ENCODE measurements around the gene ANO3. TPM values are rescaled to one million over a fixed set of nuclear protein-coding genes. Genes with fewer than 3 reads are reported as not detected.

The ANO3 gene
- total RNA-seq (ENCODE audit: low replicate concordance), result 0.29 and 1.0 TPM in 2 replicates
- long read RNA-seq, partial matches to known transcripts, result 1 of 1 reads
- long read RNA-seq, other reads (novel, unspliced or antisense), result 0 of 1 reads

DNA sequence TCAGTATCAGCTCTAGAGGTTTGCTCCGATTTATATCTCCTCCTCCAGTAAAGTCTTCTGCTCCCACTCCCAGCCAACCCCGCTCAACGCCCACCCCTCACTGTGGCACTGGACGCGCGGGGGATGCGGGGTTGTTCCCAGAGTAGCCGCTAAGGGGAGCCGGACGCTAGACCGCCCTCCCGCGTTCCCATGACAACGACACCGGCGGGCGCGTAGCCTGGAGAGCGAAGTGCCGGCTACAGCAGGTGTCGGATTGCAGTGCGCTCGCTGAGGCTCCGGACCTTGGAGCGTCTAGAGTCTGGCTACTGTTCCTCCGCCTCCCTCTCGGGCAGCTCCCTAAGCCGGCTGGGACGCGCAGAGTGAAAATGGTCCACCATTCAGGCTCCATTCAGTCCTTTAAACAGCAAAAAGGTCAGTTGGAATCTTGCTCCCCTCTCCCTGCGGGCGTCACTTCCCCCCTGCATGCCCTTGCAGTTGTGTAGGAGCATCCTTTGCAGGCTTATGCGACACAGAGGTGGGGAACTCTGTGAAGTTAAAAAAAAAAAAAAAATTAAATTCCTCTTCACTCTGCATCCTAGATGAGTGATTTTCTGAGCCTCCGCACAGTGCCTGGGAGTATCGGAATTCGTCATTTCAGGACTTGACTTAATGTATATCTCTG lies at the start of gene ANO3:
ANO3 (plus strand) TSS at position 220 of the 661 bp plus-strand sequence; CDS start at position 366, 146 bp downstream.
- Mint-ChIP-seq H3K27me3 (peaks cover 46% of the 10 kb centered on the region), H3K4me1 (ENCODE audit: unreplicated experiment) (peaks cover 22% of the 10 kb centered on the region), H3K9me3 (no peaks in the 10 kb centered on the region), H3K27ac (no peak within 1 kb of the TSS), H3K4me3 (peak within 1 kb of the TSS; percentile 85), H3K36me3 (no peaks in the 10 kb centered on the region)
- peak; percentile 81 for TF ChIP-seq CTCF (conservative IDR thresholded peaks at IDR 0.05)
- peak; percentile 88 for DNase-seq (ENCODE audit: extremely low spot score, unreplicated experiment)

GRCh38 chr11:26283852-26284408 lies 48.0 kb upstream of the ANO3 start:
- Mint-ChIP-seq H3K4me3 (peak overlapping the region; percentile 83), H3K4me1 (ENCODE audit: unreplicated experiment) (peaks cover 16% of the 10 kb centered on the region), H3K27ac (peak overlapping the region; percentile 30), H3K27me3 (peaks cover 3% of the 10 kb centered on the region), H3K36me3 (no peaks in the 10 kb centered on the region), H3K9me3 (no peaks in the 10 kb centered on the region)
- no peak for DNase-seq (ENCODE audit: extremely low spot score, unreplicated experiment)
- TF ChIP-seq CTCF (conservative IDR thresholded peaks at IDR 0.05), result no peak

GRCh38 chr11:26285608-26286007 lies 46.3 kb upstream of the ANO3 start:
- no peak for DNase-seq (ENCODE audit: extremely low spot score, unreplicated experiment)
- no peaks in the 10 kb centered on the region for H3K9me3 Mint-ChIP-seq
- peaks cover 6% of the 10 kb centered on the region for H3K27me3 Mint-ChIP-seq
- no peak overlapping the region for H3K27ac Mint-ChIP-seq
- no peak for TF ChIP-seq CTCF (conservative IDR thresholded peaks at IDR 0.05)
- H3K4me1 Mint-ChIP-seq (ENCODE audit: unreplicated experiment), result peaks cover 16% of the 10 kb centered on the region
- peak overlapping the region; percentile 37 for H3K4me3 Mint-ChIP-seq
- H3K36me3 Mint-ChIP-seq, result no peaks in the 10 kb centered on the region

- peaks cover 6% of the 10 kb centered on the region for H3K27me3 Mint-ChIP-seq
- H3K4me1 Mint-ChIP-seq (ENCODE audit: unreplicated experiment), result peaks cover 16% of the 10 kb centered on the region
- no peak overlapping the region for H3K4me3 Mint-ChIP-seq
- H3K27ac Mint-ChIP-seq, result peak overlapping the region; percentile 15
- H3K9me3 Mint-ChIP-seq, result no peaks in the 10 kb centered on the region
- H3K36me3 Mint-ChIP-seq, result no peaks in the 10 kb centered on the region
- no peak for DNase-seq (ENCODE audit: extremely low spot score, unreplicated experiment)
- peak; percentile 71 for TF ChIP-seq CTCF (conservative IDR thresholded peaks at IDR 0.05)
These were observed 45.4 kb upstream of the ANO3 start for GRCh38 chr11:26286472-26287066.

GRCh38 chr11:26287067-26287518 lies 44.8 kb upstream of the ANO3 start:
- DNase-seq (ENCODE audit: extremely low spot score, unreplicated experiment), result no peak
- Mint-ChIP-seq H3K4me3 (no peak overlapping the region), H3K9me3 (no peaks in the 10 kb centered on the region), H3K36me3 (no peaks in the 10 kb centered on the region), H3K27ac (no peak overlapping the region), H3K4me1 (ENCODE audit: unreplicated experiment) (peaks cover 16% of the 10 kb centered on the region), H3K27me3 (peaks cover 6% of the 10 kb centered on the region)
- no peak for TF ChIP-seq CTCF (conservative IDR thresholded peaks at IDR 0.05)

Data from type B pancreatic cell (in vitro differentiated cells).